NCI-H128 (cell line): ENCODE measurements around the gene PLEK.
"Not testable (repeated sequence)": the region's sequence is repeated elsewhere in the genome, so short reads cannot be mapped to it uniquely, and the experiment has no call there.

ENCODE experiments used
- DNase-seq: peaks from one replicate; lab custom pipeline; 2025; ENCODE audit not compliant: unreplicated experiment; lab: John Stamatoyannopoulos, UW

The PLEK gene

GRCh38 chr2:68352651-68353391, 12.3 kb upstream of the PLEK start:
- DNase-seq, result no peak

GRCh38 chr2:68356599-68357239, 8.4 kb upstream of the PLEK start:
- no peak for DNase-seq

- DNase-seq, result no peak
Observed at GRCh38 chr2:68357605-68358337, 7.3 kb upstream of the PLEK start.

- DNase-seq, result no peak
Observed at GRCh38 chr2:68359889-68360288, 5.2 kb upstream of the PLEK start.

- no peak for DNase-seq
Observed at GRCh38 chr2:68362069-68362468, 3.0 kb upstream of the PLEK start.

- DNase-seq, result no peak
Observed at GRCh38 chr2:68362749-68363148, 2.3 kb upstream of the PLEK start.

- no peak for DNase-seq
Observed at GRCh38 chr2:68363721-68364120, 1.4 kb upstream of the PLEK start.

GRCh38 chr2:68366083-68366560, 1.0 kb downstream of the PLEK start:
- no peak for DNase-seq

GRCh38 chr2:68367953-68368653, 3.0 kb downstream of the PLEK start:
- no peak for DNase-seq

- no peak for DNase-seq
Observed at GRCh38 chr2:68368654-68369336, 3.7 kb downstream of the PLEK start.

- DNase-seq, result no peak
Observed at GRCh38 chr2:68369337-68369734, 4.3 kb downstream of the PLEK start.

GRCh38 chr2:68371138-68371537, 6.1 kb downstream of the PLEK start:
- no peak for DNase-seq

GRCh38 chr2:68371581-68371980, 6.5 kb downstream of the PLEK start:
- no peak for DNase-seq

GRCh38 chr2:68372485-68372884, 7.4 kb downstream of the PLEK start:
- no peak for DNase-seq

- no peak for DNase-seq
Observed at GRCh38 chr2:68374184-68374583, 9.1 kb downstream of the PLEK start.

GRCh38 chr2:68375582-68375981, 10.5 kb downstream of the PLEK start:
- no peak for DNase-seq

GRCh38 chr2:68377137-68377780, 12.2 kb downstream of the PLEK start:
- DNase-seq, result no peak

- not testable (repeated sequence) for DNase-seq
Observed at GRCh38 chr2:68378779-68379178, 13.7 kb downstream of the PLEK start.

GRCh38 chr2:68379184-68379708, 14.2 kb downstream of the PLEK start:
- DNase-seq, result no peak

- DNase-seq, result no peak
Observed at GRCh38 chr2:68383778-68384177, 18.7 kb downstream of the PLEK start.
